ENCODE measurements around the gene COL9A3.

DNA sequence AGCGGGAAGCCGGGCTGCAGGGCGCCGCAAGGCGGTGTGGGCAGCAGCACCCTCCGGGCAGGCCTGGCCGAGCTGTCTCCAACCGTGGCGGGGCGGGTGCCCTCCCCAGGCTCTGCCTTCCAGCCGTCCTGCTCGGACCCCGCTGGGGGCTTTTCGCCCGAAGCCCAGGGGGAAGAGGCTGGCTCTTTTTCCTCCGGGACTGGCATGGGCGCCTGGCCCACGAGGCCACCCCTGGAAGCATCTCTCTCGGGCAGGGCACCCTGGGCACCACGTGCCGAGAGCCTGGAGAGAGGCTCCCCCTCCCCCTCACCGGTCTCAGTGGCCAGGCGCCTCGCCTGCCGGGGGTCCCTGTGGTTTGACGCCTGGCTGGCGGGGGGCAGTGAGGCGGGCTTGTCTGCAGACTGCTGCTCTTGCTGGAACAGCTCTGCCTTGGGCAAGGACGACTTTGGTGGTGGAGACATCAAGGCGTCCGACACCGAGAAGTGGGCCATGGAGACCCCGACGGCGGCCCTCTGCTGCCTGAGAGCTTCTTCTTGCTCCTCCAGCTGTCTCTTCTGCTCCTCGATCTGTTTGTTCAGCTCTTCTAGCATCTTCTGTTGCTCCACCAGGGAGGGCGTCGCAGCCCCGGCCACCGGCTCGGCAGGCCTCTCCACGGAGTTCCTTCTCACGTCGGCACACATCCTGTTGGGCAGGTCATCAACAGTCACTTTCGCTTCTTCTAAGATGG, 64.2 kb downstream of the COL9A3 start:
- TF ChIP-seq CTCF (IDR thresholded peaks at IDR 0.05; ENCODE audit: insufficient read depth, low read length, poor library complexity, severe bottlenecking) (no peak), EZH2phosphoT487 (conservative IDR thresholded peaks at IDR 0.05; ENCODE audit: low read length) (no peak)

Measured in SU-DHL-6 (cell line).